ENCODE results near the gene MRPL48. TPM values are rescaled to one million over a fixed set of nuclear protein-coding genes. Genes with fewer than 3 reads are reported as not detected.

Gene MRPL48
- 23.8 TPM for total RNA-seq

GRCh38 chr11:73787643-73788558 lies at the start of gene MRPL48:
TSS of gene MRPL48 (plus strand) at chr11:73787874. CDS start at chr11:73787972, 98 bp downstream.

GRCh38 chr11:73760679-73761402 lies 26.8 kb upstream of the MRPL48 start, which contains the start of gene RAB6A:
TSS of gene RAB6A (minus strand) at chr11:73761074. CDS start at chr11:73760635, 439 bp downstream.

GRCh38 chr11:73876424-73877310 lies 89.0 kb downstream of the MRPL48 start, which contains the start of the genes COA4 and PAAF1:
TSS of gene COA4 (minus strand) at chr11:73876846. CDS start at chr11:73873378, 3,468 bp downstream.
TSS of gene PAAF1 (plus strand) at chr11:73876999. CDS start at chr11:73877022, 23 bp downstream.

Other genes starting within 250 kb of the MRPL48 start
- gene FAM168A, start 189.8 kb upstream of the MRPL48 start, total RNA-seq: 70.3 TPM
- gene PLEKHB1, start 141.3 kb upstream of the MRPL48 start, total RNA-seq: 91.2 TPM
- 160 TPM for gene RAB6A, start 26.8 kb upstream of the MRPL48 start, total RNA-seq
- 34.4 TPM for gene COA4, start 89.0 kb downstream of the MRPL48 start, total RNA-seq
- 25.2 TPM for gene PAAF1, start 89.1 kb downstream of the MRPL48 start, total RNA-seq
- gene DNAJB13, start 163.2 kb downstream of the MRPL48 start, total RNA-seq: 1.0 TPM
- 47.4 TPM for gene UCP2, start 195.0 kb downstream of the MRPL48 start, total RNA-seq
- 1.6 TPM for gene UCP3, start 221.2 kb downstream of the MRPL48 start, total RNA-seq

Data from camera-type eye (tissue), 1 donor.